Gastrocnemius medialis (tissue), 4 donors: ENCODE data around the gene ABCC2. TPM values are rescaled to one million over a fixed set of nuclear protein-coding genes. Genes with fewer than 3 reads are reported as not detected.
"Not testable (repeated sequence)": the region's sequence is repeated elsewhere in the genome, so short reads cannot be mapped to it uniquely, and the experiment has no call there.

ENCODE experiments used
- ATAC-seq, 2 donors: fragments of 150-250 bp; one replicate each; pipeline ENCODE4 v1.9.1; 2016
- DNase-seq, 2 donors: peaks; one replicate each; pipeline ENCODE4 v3.0.0-alpha.2; 2019
- H3K27ac ChIP-seq, 4 donors: fragments of 200-600 bp; sonication (generic); 1 replicate in 1 of 4; 2 replicates in 3 of 4; pipeline ENCODE4 v1.5.1; 2016 to 2018; ENCODE audit warnings: mild to moderate bottlenecking in 2 of 4, moderate library complexity in 1 of 4
- H3K27me3 ChIP-seq, 3 donors: fragments of 200-600 bp; sonication (generic) in 2 of 3; 1 replicate in 1 of 3; 2 replicates in 2 of 3; pipeline versions ENCODE4 v1.5.1 to v1.6.0; 2016 to 2019; ENCODE audit warnings: mild to moderate bottlenecking in 1 of 3, moderate library complexity in 1 of 3
- H3K36me3 ChIP-seq, 2 donors: fragments of 200-600 bp; sonication (generic) in 1 of 2; one replicate each; pipeline ENCODE4 v1.5.1; 2017 to 2018
- H3K4me1 ChIP-seq, 2 donors: fragments of 200-600 bp; sonication (generic) in 1 of 2; one replicate each; pipeline ENCODE4 v1.5.1; 2016 to 2017; ENCODE audit warnings: mild to moderate bottlenecking in 2 of 2
- H3K4me3 ChIP-seq, 4 donors: fragments of 200-600 bp; sonication (generic) in 3 of 4; 1 replicate in 1 of 4; 2 replicates in 3 of 4; pipeline ENCODE4 v1.5.1; 2016 to 2019; ENCODE audit warnings: mild to moderate bottlenecking in 2 of 4
- H3K9me3 ChIP-seq, 3 donors: fragments of 200-600 bp; sonication (generic) in 2 of 3; 1 replicate in 1 of 3; 2 replicates in 2 of 3; pipeline ENCODE4 v1.5.1; 2016 to 2019
- CTCF ChIP-seq, 5 experiments: fragments of 450-650 bp in 3 of 5; fragments of 200-600 bp in 2 of 5; sonication (generic) in 2 of 5; IDR thresholded peaks in 4 of 5; conservative IDR thresholded peaks in 1 of 5; 1 replicate in 4 of 5; 2 replicates in 1 of 5; pipeline ENCODE4 v1.5.1; 2016 to 2019; ENCODE audit warnings: antibody characterized with exemption in 5 of 5, mild to moderate bottlenecking in 3 of 5, moderate library complexity in 3 of 5
- POLR2A ChIP-seq, 2 donors: fragments of 450-650 bp; IDR thresholded peaks; one replicate each; pipeline ENCODE4 v1.6.1; 2017; ENCODE audit warnings: antibody characterized with exemption in 2 of 2, mild to moderate bottlenecking in 2 of 2, moderate library complexity in 2 of 2
- in situ Hi-C, 4 donors: fragments of 200-750 bp; cut with MboI; loops; one replicate each; pipeline versions ENCODE4 v1.15.0 to v1.8.0; 2017; ENCODE audit warnings: low sequenced_read_pairs in 4 of 4
- intact Hi-C: fragments of 100-400 bp; cut with DNase I; formaldehyde crosslinking; loops from one replicate; pipeline ENCODE4 v1.15.1; 2023; ENCODE audit warnings: low total_unique reads
- total RNA-seq, 4 donors: library from RNA; depleted of rRNA; stranded (reverse); fragments of >200 nt; gene quantifications; one replicate each; pipeline versions ENCODE4 v1.1.0 to v1.2.3, GENCODE V29; 2016

ABCC2 gene
- total RNA-seq, 4 donors from 2014 or later: 0.89 to 3.2 (median 1.3) TPM

GRCh38 chr10:99883523-99883922, 101.1 kb downstream of the ABCC2 start:
- H3K27me3 ChIP-seq: no peaks in the 10 kb centered on the region
- no peaks in the 10 kb centered on the region for H3K4me1 ChIP-seq
- no peak overlapping the region for H3K4me3 ChIP-seq
- TF ChIP-seq CTCF (IDR thresholded peaks at IDR 0.05 in 4 of 5, conservative IDR thresholded peaks at IDR 0.05 in 1 of 5): no peak
- no peak for TF ChIP-seq POLR2A (IDR thresholded peaks at IDR 0.05)
- no peak overlapping the region for H3K27ac ChIP-seq
- in situ Hi-C loops: no loop called here
- no peaks in the 10 kb centered on the region for H3K9me3 ChIP-seq
- peaks cover 0 to 90% of the 10 kb centered on the region in 2 donors for H3K36me3 ChIP-seq
- intact Hi-C loops: no loop called here
- no peak for DNase-seq
- no peak for ATAC-seq

GRCh38 chr10:99888622-99889021, 106.2 kb downstream of the ABCC2 start:
- Histone ChIP-seq H3K9me3 (no peaks in the 10 kb centered on the region), H3K27me3 (no peaks in the 10 kb centered on the region), H3K4me1 (no peaks in the 10 kb centered on the region), H3K27ac (no peak overlapping the region), H3K36me3 (peaks cover 0 to 57% of the 10 kb centered on the region in 2 donors), H3K4me3 (no peak overlapping the region)
- DNase-seq: no peak
- intact Hi-C loops: no loop called here
- ATAC-seq: no peak
- in situ Hi-C loops: no loop called here
- TF ChIP-seq POLR2A (IDR thresholded peaks at IDR 0.05): no peak
- TF ChIP-seq CTCF (IDR thresholded peaks at IDR 0.05 in 4 of 5, conservative IDR thresholded peaks at IDR 0.05 in 1 of 5): no peak

- TF ChIP-seq CTCF (IDR thresholded peaks at IDR 0.05 in 4 of 5, conservative IDR thresholded peaks at IDR 0.05 in 1 of 5): no peak
- no peak for TF ChIP-seq POLR2A (IDR thresholded peaks at IDR 0.05)
- Histone ChIP-seq H3K4me1 (no peaks in the 10 kb centered on the region), H3K9me3 (no peaks in the 10 kb centered on the region), H3K27ac (no peak overlapping the region), H3K36me3 (peaks cover 3 to 67% of the 10 kb centered on the region in 2 donors), H3K27me3 (no peaks in the 10 kb centered on the region), H3K4me3 (no peak overlapping the region)
- ATAC-seq (no peak), DNase-seq (no peak)
- in situ Hi-C loops: no loop called here
- intact Hi-C loops: no loop called here
Observed at GRCh38 chr10:99894613-99895012, 112.2 kb downstream of the ABCC2 start.

GRCh38 chr10:99895066-99895465, 112.6 kb downstream of the ABCC2 start:
- H3K4me3 ChIP-seq, H3K9me3 ChIP-seq, H3K27me3 ChIP-seq, ATAC-seq, H3K4me1 ChIP-seq, H3K27ac ChIP-seq, in situ Hi-C loops, intact Hi-C loops, DNase-seq: not testable (repeated sequence)
- peaks cover 3 to 71% of the 10 kb centered on the region in 2 donors for H3K36me3 ChIP-seq

- in situ Hi-C loops (no loop called here), intact Hi-C loops (no loop called here)
- no peak for TF ChIP-seq POLR2A (IDR thresholded peaks at IDR 0.05)
- Histone ChIP-seq H3K4me3 (no peak overlapping the region), H3K36me3 (peaks cover 3 to 71% of the 10 kb centered on the region in 2 donors), H3K9me3 (no peaks in the 10 kb centered on the region), H3K27me3 (no peaks in the 10 kb centered on the region), H3K27ac (no peak overlapping the region), H3K4me1 (no peaks in the 10 kb centered on the region)
- DNase-seq (no peak), ATAC-seq (no peak)
Observed at GRCh38 chr10:99895867-99896266, 113.4 kb downstream of the ABCC2 start.

Other genes starting within 250 kb of the ABCC2 start
- not detected for gene NKX2-3, start 249.7 kb upstream of the ABCC2 start, total RNA-seq
- 10 to 100 TPM; 20.7 to 38.3 (median 26.1) TPM for gene SLC25A28, start 162.2 kb upstream of the ABCC2 start, total RNA-seq
- gene ENTPD7, start 123.1 kb upstream of the ABCC2 start, total RNA-seq: 1 to 10 TPM in 2 of 4 donors, under 1 TPM in 2; 0.32 to 1.1 (median 0.76) TPM
- gene COX15, start 50.5 kb upstream of the ABCC2 start, total RNA-seq: 10 to 100 TPM; 28.1 to 45.3 (median 32.5) TPM
- 100 to 1,000 TPM in 3 of 4 donors, 10 to 100 TPM in 1; 85.2 to 172 (median 126) TPM for gene CUTC, start 50.4 kb upstream of the ABCC2 start, total RNA-seq
- 10 to 100 TPM in 3 of 4 donors, 1 to 10 TPM in 1; 9.5 to 22.5 (median 15.0) TPM for gene DNMBP, start 227.3 kb downstream of the ABCC2 start, total RNA-seq